Panc1 (cell line): ENCODE data around the gene ADD2. TPM values are rescaled to one million over a fixed set of nuclear protein-coding genes. Genes with fewer than 3 reads are reported as not detected.

Experiments used
- ATAC-seq: fragments of 200-7000 bp; cut with Tn5 transposase; 2 replicates; pipeline ENCODE4 v1.9.1; 2020; ENCODE audit warnings: mild to moderate bottlenecking, moderate library complexity
- BruUV-seq: library from RNA; stranded (reverse); fragments of 400-500 nt; replicated peaks from 2 replicates; lab custom pipeline; 2021; lab: Mats Ljungman, UMichigan
- CTCF ChIA-PET: fragments of 300-600 bp; sonication (Branson Sonifier 250); formaldehyde crosslinking; loops from one replicate; lab custom pipeline; 2022; ENCODE audit warnings: antibody characterized with exemption; lab: Charles Lee
- POLR2A ChIA-PET: fragments of 300-600 bp; sonication (Branson Sonifier 250); formaldehyde crosslinking; loops from one replicate; lab custom pipeline; 2022; ENCODE audit warnings: antibody characterized with exemption; lab: Charles Lee
- DNase-seq: peaks from one replicate; pipeline ENCODE4 v3.0.0-alpha.2; 2010; ENCODE audit warnings: low read depth, low spot score
- H3K27ac ChIP-seq: 2 replicates; pipeline ENCODE4 v1.5.1; 2011; ENCODE audit warnings: mild to moderate bottlenecking, low read length, inconsistent platforms
- H3K27me3 ChIP-seq: fragments of 200-500 bp; sonication (Bioruptor generic); 2 replicates; pipeline ENCODE4 v1.6.0; 2014; ENCODE audit warnings: low read length, inconsistent platforms; ENCODE audit not compliant: control insufficient read depth, insufficient read depth
- H3K36me3 ChIP-seq: fragments of 200-500 bp; sonication (Bioruptor generic); 2 replicates; pipeline ENCODE4 v1.5.1; 2014; ENCODE audit warnings: inconsistent platforms, mild to moderate bottlenecking, low read length, moderate library complexity; ENCODE audit not compliant: control insufficient read depth, insufficient read depth
- H3K4me1 ChIP-seq: 2 replicates; pipeline ENCODE4 v1.5.1; 2011; ENCODE audit warnings: inconsistent platforms, mild to moderate bottlenecking, low read length, moderate library complexity; ENCODE audit not compliant: control insufficient read depth, insufficient read depth
- H3K4me3 ChIP-seq, 2 experiments: 2 replicates each; pipeline ENCODE4 v1.5.1; 2011 to 2012; ENCODE audit warnings: low read depth in 2 of 2, low read length in 2 of 2, mild to moderate bottlenecking in 2 of 2, inconsistent platforms in 1 of 2, moderate library complexity in 1 of 2
- H3K9me3 ChIP-seq: fragments of 200-500 bp; sonication (Bioruptor generic); 2 replicates; pipeline ENCODE4 v1.5.1; 2014; ENCODE audit warnings: low read depth, mild to moderate bottlenecking, inconsistent platforms, low read length, moderate library complexity; ENCODE audit not compliant: control insufficient read depth, insufficient read depth
- CTCF ChIP-seq: fragments of 450-650 bp; IDR thresholded peaks from 2 replicates; pipeline ENCODE4 v1.5.1; 2017; ENCODE audit warnings: mild to moderate bottlenecking
- POLR2AphosphoS5 ChIP-seq: IDR thresholded peaks from 2 replicates; pipeline ENCODE4 v1.6.1; 2012; ENCODE audit warnings: mild to moderate bottlenecking, low read depth, low read length, moderate library complexity
- REST ChIP-seq, 2 experiments: IDR thresholded peaks; 2 replicates each; pipeline ENCODE4 v1.6.1; 2011 to 2012; ENCODE audit warnings: low read depth in 2 of 2, control low read depth in 1 of 2, low read length in 1 of 2, mild to moderate bottlenecking in 1 of 2, moderate library complexity in 1 of 2; ENCODE audit not compliant: insufficient read depth in 1 of 2
- SIN3A ChIP-seq: IDR thresholded peaks from 2 replicates; pipeline ENCODE4 v1.6.1; 2012; ENCODE audit warnings: low read depth, mild to moderate bottlenecking, low read length, moderate library complexity, borderline replicate concordance; ENCODE audit not compliant: insufficient read depth
- TCF7L2 ChIP-seq: IDR thresholded peaks from 2 replicates; pipeline ENCODE4 v1.6.1; 2011; ENCODE audit warnings: mild to moderate bottlenecking, low read depth, low read length, inconsistent platforms
- in situ Hi-C: cut with HindIII; loops from 2 replicates; pipeline ENCODE4 v1.10.0; 2016; ENCODE audit warnings: low sequenced_read_pairs, low pct_unique_long_range_greater_than_20kb
- intact Hi-C: fragments of 100-400 bp; cut with micrococcal nuclease; formaldehyde crosslinking; loops from one replicate; pipeline ENCODE4 v1.10.0; 2022; ENCODE audit not compliant: unreplicated experiment
- total RNA-seq: library from RNA; stranded (reverse); gene quantifications from one replicate; pipeline ENCODE4 v1.2.1, GENCODE V29; 2021; ENCODE audit not compliant: unreplicated experiment

The ADD2 gene
- total RNA-seq, 1 experiment from 2014 or later = 0.26 TPM

- no peak for DNase-seq
- in situ Hi-C loops = no loop called here
- peaks cover 24% of the 10 kb centered on the region for H3K27me3 ChIP-seq
- no TSS peak for BruUV-seq
- intact Hi-C loops = no loop called here
- H3K9me3 ChIP-seq = no peaks in the 10 kb centered on the region
- no peaks in the 10 kb centered on the region for H3K36me3 ChIP-seq
- no peak overlapping the region for H3K27ac ChIP-seq
- POLR2A ChIA-PET = no interaction called here
- H3K4me1 ChIP-seq = no peaks in the 10 kb centered on the region
- CTCF ChIA-PET = no interaction called here
- TF ChIP-seq TCF7L2 (no peak), SIN3A (no peak), REST (IDR thresholded peaks at IDR 0.05; ENCODE audit: insufficient read depth in 1 of 2, low read depth in 2 of 2, low read length in 1 of 2) (no peak), POLR2AphosphoS5 (no peak), CTCF (no peak)
- no peak overlapping the region for H3K4me3 ChIP-seq
- ATAC-seq = no peak
Observed at GRCh38 chr2:70607121-70607561, 160.9 kb downstream of the ADD2 start.

Other genes with a start within 250 kb of the ADD2 start
- gene TGFA, start 214.4 kb downstream of the ADD2 start, total RNA-seq = 1.7 TPM
- not detected for gene FIGLA, start 22.4 kb upstream of the ADD2 start, total RNA-seq
- not detected for gene CLEC4F, start 52.4 kb upstream of the ADD2 start, total RNA-seq
- not detected for gene CD207, start 67.6 kb upstream of the ADD2 start, total RNA-seq
- 1.0 TPM for gene VAX2, start 132.4 kb upstream of the ADD2 start, total RNA-seq
- 0.18 TPM for gene ATP6V1B1, start 167.7 kb upstream of the ADD2 start, total RNA-seq
- not detected for gene ANKRD53, start 210.4 kb upstream of the ADD2 start, total RNA-seq
- gene TEX261, start 226.7 kb upstream of the ADD2 start, total RNA-seq = 64.9 TPM